Activated naive CD4-positive, alpha-beta T cell treated with Interleukin-2 at 50 U/mL for 16 hours (primary cell): Measurements from ENCODE around the gene ITGBL1.

Experiments used
- DNase-seq: peaks from one replicate; pipeline ENCODE4 v3.0.0-alpha.2; 2020

The ITGBL1 gene

DNA sequence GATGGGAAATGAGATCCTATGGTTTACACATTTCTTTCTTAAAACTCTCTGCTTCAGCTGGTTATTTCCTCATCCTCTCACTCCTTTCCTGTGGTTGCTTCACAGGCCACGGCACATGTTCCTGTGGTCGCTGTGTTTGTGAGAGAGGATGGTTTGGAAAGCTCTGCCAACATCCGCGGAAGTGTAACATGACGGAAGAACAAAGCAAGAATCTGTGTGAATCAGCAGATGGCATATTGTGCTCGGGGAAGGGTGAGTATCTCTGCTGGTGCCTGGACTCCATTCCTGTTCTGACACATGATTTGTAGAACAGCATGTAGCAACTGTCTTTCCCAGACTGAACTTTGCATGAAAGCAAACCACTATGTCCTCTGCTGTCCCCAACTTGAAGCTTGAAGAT lies 254.2 kb downstream of the ITGBL1 start:
- DNase-seq, result peak; percentile 2

DNA sequence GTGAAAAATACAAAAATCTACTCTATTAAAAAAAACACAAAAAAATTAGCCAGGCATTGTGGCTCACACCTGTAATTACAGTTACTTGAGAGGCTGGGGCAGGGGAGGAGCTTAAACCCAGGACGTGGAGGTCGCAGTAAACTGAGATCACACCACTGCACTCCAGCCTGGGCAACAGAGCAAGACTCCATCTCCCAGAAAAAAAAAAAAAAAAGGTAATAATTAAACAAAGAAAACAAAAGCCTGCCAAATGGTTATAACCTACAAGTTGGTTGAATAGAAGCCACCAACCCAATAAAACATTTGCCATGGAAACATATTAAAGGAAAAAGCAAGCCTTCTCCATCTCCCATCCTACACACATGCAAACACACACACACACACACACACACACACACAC lies 255.2 kb downstream of the ITGBL1 start:
- no peak for DNase-seq

DNA sequence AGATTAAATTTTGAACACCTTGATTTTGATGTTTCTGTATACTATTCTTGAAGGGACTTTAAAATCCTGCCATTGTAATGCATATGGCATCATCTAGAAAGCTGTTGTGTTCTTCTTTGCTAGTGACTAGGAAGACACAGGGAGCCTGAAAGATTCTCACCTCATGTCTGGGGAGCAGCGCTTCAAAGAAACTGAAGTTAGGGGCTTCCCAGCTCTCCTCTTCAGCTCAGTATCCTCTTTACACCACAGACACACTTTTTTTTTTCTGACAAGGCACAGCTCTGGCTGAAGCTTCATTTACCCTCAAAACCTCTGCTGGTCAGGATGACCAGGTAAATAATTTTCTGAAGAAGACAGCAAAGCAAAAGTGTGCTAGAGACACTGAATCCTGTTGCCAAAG lies 255.6 kb downstream of the ITGBL1 start:
- no peak for DNase-seq

DNA sequence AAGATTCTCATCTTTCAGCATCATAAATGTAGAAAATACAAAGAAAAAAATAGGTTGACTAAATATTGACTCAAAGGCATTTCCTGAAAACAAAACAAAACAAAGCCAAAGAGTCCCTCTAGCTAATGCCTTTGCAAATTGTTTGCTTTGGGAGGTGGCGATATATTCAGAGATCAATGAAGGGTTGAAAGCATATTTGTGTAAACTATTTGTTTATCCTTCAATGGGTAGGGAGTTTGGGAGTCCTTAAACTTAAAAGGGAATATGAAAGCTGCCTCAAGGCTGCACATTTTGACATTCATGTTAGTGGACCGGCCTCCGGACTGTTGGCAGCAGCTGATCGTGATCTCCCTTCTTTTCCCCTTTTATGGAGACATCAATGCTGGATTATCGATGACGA lies 257.5 kb downstream of the ITGBL1 start:
- no peak for DNase-seq

DNA sequence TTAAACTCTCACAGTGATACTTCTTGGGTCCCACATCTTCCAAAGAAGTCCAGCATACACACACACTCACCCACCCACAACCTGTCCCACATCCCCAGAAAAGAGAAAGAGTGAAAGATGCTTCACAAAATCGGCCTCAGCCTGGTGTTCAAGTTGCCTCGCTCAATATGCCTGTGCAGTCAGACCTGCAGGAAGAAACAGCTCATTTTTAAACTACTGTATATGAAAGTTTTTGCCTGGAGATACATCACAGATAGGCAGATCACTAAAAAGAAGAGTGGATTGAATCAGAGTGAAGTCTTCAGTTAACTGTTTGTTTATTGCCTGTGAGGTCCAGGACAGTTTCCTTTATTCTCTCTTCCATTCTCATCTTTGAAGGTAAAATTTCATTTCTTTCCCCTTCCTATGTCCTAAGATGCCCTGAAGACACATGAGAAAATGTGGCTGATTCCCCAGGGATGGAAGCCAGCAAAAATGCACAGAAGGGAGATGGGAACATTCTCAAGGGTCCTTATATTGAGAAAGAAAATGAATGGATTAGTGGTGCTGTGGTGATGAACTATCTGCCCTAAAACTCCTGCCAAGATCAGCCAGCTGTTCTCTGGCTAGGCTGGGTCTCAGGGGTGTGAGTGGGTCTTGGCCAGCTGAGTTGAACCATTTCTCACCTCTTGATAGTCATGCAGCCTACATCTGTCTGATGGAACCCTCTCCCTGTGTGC lies 259.0 kb downstream of the ITGBL1 start:
- no peak for DNase-seq

DNA sequence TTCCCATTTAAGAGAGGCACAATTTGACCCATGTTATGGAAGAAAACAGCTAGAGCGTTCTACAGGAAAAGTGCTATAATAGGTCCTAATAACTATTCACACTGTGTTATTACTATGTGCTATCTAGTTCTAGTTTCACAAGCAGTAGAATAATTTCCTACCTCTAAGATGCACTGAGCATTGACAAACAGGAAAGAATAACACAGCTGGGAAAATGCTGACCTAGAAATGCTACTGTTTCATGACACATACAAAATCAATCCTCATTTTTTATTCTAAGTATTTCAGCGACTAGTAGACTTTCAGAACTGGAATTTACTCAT lies 259.5 kb downstream of the ITGBL1 start:
- no peak for DNase-seq

DNA sequence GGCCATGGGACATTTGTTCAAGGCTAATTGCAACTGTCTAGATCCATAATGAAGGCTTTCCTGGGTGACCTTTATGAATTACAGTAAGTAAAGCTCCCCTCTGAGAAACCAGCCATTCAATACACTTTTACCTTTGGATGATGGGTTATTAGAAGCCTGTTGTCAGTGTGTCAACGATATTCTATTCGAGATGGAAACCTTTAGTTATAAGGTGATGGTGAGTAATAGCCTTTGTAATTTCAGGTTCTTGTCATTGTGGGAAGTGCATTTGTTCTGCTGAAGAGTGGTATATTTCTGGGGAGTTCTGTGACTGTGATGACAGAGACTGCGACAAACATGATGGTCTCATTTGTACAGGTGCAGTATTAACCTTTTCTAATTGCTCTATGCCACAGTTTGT lies 261.7 kb downstream of the ITGBL1 start:
- no peak for DNase-seq

DNA sequence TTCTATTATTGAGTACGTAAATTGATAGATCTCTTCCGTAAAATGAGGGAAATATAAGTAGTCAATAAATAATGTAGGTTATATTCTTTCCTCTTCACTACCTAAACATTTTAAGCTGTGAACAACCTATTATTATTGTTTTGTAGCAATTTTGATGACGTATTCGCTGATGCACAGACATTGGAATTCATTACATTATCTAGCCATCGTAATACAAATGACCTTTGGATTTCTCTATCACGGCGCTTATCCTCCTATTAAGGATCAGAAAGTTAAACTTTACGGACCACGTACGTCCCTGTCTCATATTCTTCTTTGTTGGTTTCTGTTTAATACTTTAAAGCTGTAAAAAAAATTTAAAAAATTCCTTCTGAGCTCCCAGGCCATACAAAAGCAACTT lies 264.9 kb downstream of the ITGBL1 start:
- no peak for DNase-seq

DNA sequence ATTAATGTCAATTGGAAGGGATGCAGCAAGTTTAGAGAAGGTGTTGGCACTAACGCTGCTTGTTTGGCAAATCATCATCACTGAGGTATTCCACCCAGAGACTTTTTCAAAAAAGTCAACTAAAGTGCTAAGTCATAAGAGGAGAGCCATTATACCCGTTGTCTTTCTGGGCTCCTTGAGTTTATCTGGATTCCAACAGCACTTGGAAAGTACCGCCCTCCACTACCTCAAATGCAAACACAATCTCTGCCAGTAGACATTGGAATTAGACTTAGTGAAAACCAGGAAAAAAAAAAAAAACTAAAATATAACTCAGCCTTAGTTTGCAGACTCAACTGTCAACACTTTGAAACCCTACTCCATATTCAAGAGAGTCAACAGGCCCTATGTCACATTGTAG lies 266.0 kb downstream of the ITGBL1 start:
- DNase-seq, result no peak

DNA sequence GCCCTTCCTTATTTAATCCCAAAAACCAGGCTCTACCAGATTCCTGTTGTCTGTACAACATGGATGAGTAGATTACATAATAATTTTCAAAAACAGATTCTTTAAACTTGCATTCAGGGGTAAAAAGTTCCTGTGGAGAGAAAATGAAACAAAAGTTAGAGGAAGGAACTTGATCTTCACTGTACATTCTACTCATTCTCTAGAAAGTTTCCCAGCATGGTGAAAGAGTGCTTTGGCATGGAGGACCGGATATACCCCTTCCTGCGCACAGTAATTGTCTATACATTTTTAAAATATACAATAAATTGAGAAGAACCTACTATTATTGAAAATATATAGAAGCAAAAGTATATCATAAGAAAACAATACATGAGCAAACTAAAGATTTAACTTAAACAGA lies 274.2 kb downstream of the ITGBL1 start:
- DNase-seq, result no peak

DNA sequence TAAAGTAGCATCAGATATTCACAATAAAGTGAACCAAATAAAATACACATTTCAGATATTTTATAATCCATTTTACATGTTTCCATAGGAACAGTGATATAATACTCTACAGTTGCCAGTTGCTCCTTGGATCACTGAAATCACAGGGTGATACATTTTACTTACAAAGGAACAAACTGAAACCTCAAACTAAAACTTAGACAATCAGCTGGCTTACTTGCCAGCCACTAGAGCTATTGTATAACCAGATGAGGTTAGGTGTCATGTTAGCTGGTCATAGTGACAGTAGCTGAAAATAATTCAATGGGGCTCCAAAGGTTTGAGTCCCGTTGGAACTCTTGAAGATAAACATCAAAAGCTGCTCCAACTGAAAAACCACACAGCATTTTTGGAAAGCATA lies 274.6 kb downstream of the ITGBL1 start:
- DNase-seq, result no peak

DNA sequence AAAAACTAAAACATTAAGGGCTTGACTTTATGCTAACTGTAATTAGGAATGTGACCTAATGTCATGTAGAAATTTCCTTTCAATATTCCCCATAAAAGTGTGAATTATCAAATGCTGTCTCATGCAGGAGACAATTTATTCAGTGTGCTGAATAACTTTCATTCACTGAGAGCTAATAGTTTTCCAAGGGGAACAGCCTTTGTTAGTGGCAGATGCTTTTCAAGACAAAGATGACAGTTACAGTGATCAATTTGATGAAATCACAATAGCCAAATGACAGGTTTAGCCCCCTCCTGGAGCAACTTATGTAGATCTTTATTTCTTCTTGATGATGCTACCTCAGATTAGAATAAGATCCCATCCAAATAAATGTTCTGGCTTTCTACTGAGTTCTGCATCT lies 275.5 kb downstream of the ITGBL1 start:
- no peak for DNase-seq

DNA sequence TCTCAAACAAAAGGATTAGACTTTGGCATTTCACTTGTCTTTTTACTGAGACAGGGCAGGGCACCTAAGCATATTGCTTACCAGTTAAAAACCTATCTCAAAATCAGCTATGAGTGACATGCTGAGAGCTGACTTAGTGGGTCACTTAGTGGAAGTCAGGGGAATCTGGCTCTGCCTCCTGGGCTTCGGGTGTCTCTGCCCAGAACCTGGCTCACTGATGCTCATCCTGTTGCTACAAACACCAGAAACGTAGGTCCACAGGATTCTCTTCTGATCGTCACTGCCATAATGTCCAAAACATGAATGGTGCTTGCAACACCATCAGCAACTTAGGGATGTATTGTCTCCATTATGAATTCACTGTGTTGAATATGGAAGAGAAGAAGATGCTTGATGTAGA lies 276.1 kb downstream of the ITGBL1 start:
- no peak for DNase-seq

DNA sequence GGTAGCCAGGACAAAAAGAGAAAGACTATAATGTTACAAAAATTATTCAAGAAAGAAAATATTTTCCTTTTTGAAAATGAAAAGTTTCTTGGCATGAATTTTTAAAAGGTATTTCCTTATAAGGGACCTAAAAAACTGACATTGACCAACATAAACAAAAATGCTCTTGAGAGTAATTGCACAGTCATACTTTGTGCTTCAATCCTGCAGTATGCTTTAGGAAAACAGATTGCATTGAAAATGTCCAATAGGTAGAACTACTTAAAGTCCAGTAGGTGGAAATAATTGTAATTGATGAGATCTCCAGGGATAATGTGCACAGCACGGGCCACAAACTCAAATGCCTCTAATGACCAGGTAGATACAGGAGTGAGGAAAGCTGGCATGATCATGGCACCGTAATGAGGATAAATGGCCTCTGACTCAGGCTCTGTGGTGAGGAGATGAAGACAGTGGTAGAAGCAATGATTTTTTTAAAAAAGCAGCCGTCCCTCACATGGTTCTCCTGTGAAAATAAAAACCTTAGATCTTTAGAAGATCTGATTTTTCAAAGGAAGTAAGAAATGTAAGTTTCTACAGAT lies 278.0 kb downstream of the ITGBL1 start:
- no peak for DNase-seq

DNA sequence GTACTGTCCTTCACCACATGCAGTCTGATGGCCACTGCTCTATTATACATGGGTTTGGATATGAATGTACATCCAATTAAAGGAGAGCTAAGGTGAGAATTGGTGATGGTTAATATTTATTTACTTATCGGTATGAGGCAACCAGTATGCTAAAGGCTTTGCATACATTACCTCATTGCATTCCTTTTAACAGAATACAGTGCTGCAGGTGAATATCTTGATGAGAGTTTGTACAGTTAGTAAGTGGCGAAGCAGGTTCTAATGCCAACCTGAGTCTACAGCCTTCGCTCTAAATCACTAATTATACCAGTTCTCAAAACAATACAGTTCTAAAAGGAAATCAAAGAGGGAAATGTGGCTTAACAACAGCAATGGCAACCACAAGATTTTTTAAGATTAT lies 284.1 kb downstream of the ITGBL1 start:
- DNase-seq, result no peak

DNA sequence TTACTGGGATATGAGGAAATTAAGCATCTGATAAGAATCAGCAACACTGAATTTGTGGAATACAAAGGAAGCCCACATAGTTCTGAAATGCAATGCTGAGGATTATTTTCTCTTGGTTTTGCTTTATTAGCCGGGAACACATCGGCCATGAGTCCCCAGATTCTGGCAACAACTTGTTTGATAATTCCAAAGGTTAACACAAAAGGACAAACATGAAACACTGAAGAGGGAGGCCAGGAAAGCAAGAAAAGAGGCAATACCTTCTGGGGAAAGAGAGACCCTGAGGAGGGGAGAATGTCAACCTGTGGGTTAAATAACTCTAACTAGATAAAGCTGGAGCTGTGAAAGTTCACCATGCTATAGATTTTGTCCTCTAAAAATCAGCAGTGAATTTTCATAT lies 285.9 kb downstream of the ITGBL1 start:
- no peak for DNase-seq

DNA sequence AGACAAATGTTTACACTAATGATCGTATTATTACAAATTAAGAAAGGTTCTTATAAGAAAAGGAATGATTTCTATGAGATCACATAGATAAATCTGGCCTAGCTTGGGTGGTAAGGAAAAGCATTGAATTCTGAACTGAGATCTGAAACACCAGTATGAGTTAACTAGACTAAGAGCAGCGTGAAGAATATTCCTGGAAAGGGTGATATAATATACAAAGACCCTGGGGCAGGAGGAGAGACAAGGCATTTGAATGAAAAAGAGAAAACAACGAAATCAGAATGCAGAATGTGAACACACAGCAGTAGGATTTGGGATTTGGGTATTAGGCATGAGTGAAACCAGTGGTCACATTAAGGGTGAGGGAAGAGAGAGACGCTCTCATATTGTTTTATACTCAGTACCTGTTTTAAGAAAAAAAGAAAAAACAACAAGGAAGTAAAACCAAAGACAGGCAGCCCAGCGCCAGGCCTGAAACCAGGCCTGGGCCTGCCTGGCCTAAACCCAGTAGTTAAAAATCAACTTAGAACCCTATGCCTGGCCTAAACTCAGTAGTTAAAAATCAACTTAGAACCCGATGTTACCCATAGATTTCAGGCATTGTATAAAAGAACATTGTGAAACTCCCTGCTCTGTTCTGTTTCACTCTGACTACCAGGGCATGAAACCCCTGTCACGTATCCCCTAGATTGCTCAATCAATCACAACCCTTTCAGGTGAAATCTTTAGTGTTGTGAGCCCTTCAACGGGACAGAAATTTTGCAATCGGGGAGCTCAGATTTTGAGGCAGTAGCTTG lies 287.1 kb downstream of the ITGBL1 start:
- DNase-seq, result no peak

DNA sequence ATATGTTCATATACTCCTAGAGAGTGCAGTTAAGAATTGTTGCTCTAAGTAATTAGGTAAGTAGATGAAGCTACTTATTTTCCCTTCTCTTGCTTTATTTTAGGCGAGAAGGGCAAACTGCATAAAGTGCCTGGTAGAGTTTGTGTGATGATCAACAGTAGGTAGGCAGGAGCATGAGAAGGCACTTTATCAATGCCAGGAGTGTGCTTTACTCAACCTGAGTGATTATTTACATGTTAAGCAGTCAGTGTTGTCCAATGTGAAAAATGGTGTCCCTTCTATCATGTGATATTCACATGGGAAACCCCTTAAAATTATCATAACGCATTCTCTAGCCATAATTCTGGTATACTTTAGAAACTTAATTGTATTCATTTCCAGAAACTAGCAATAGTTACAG lies 294.0 kb downstream of the ITGBL1 start:
- no peak for DNase-seq

DNA sequence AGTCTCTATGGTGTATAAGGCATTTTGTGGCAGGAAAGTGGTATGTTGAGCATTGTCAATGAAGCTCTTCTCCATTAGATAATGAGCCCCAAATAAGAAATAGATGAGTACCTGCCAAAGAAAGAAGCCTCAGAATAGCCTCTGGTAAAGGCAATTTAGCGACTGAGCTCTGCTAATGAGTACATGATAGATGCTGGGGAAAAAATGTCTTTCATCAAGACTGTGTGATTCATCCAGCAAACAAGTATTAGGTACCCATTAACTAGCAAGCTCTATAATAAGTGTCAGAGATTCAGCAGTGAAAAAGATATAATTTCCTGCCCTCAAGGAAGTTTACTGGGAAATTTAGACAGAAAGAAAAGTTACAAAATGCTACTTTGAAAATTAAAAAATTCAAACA lies 294.6 kb downstream of the ITGBL1 start:
- no peak for DNase-seq

DNA sequence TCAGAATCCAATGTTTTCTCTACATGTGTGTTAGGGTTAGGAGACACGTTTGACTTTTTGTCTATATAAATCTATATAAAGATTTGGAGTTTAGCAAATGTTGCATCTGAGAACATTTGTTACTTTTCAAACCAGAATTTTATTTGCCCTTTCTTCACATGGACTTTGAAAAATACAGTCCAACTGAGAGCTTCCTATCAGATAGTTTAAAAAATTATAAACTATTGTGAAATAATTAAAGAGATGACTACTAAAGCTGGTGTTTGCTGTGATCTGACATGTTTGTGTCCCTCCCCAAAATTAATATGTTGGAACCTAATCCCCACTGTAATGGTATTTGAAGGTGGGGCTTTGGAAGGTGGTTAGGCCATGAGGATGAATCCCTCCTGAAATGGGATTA lies 297.1 kb downstream of the ITGBL1 start:
- DNase-seq, result no peak

DNA sequence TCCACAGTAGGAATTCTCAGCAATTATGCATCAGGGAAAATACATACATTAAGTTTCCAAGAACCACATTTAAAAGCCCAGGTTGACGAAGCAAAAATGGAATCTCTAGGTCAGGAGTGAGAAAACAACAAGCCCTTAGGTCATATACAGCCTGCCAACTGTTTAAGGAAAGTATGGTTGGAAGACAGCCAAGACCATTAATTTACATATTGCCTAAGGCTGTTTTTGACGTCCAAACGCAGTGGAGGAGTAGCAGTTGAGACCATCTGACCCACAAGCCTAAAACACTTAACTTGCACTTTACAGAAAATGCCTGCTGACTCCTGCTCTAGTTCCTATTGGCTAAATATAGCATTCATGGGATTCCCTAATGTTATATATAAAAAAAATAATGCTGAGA lies 299.0 kb downstream of the ITGBL1 start:
- no peak for DNase-seq

DNA sequence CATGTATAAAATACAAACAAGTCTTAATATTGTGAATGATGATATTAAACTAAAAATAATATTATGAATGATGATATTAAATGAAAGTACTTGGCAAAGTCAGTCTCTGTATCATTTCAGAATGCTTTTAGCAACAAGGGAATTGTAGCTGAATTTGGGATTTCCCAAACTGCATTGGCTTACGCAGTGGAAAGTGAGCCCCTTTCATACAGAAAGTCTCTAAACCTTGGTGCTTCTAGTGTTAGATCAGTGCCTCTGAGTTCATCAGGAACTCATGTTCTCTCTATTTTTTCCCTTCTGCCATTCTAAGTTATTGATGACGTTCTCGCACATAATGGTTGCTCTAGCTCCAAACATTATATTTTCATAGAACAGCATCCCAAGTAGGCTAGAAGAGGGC lies 300.0 kb downstream of the ITGBL1 start:
- no peak for DNase-seq

DNA sequence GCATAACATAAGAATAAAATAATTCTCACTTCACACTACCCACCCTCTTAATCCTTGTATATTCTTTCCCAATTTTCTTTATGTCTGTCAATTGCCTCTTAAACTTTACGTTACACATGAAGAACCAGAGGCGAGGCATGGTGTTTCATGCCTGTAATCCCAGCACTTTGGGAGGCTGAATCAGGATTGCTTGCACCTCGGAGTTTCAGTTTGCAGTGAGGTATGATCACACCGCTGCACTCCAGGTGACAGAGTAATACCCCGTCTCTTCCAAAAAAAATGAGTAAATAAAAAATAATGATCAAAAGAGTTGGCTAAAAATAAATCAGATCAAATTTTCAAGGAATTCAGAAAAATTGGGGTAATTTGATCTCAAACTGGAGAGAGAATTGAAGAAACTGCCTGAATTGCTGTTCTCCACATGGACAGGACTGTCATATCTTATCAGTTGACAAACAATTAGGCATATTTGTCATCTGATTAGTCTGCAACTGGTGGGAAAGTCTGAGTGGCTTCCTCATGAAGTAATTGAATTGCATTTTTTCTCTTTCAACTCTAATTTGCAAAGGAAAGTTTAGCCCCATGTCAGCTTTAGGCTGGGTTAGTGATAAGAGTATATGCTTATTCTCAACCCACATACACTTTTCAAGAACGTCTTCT lies 302.9 kb downstream of the ITGBL1 start:
- DNase-seq, result no peak

DNA sequence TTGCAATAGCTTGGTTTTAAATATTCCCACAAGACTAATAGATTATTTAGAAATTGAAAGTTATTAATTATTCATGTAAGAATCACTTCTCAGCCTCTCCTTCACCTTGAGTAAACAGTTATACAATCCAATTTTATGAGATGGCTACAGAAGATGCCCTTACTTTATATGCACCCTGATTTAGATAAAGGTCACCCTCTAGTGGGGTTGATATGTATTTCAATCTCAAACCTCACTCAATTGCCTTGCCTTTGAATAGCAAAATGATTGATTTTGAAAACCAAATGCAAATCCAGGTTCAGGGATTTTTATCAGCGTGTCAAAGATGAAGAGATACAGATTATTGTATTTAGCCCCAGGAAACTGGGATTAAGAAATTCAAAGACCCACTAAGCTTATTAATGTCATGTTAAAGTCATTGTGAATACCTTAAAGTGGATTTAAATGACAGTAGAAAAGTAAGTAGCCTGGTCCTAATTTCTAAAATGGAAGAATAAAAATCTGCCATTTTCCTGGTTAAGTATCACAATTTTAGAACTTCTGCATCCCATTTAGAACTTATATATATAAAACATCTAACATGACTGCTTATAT lies 305.1 kb downstream of the ITGBL1 start:
- no peak for DNase-seq
